Fibroblast of pulmonary artery (primary cell): ENCODE measurements around the gene TTLL8.

Experiments
- DNase-seq: peaks from one replicate; pipeline ENCODE4 v3.0.0-alpha.2; 2010; ENCODE audit warnings: low read depth
- H3K4me3 ChIP-seq: replicated peaks from 2 replicates; pipeline ENCODE4 v1.5.1; 2011; ENCODE audit warnings: low read depth, mild to moderate bottlenecking, control low read depth, low read length, moderate library complexity
- CTCF ChIP-seq: IDR thresholded peaks from 2 replicates; pipeline ENCODE4 v1.5.1; 2011; ENCODE audit warnings: mild to moderate bottlenecking, control low read depth, low read length, inconsistent platforms; ENCODE audit errors: missing control alignments

TTLL8 gene

GRCh38 chr22:50058061-50058905 is at the start of gene TTLL8:
Gene TTLL8 (minus strand): TSS chr22:50058298.
- TF ChIP-seq CTCF, result no peak
- no peak for DNase-seq
- no peak within 1 kb of the TSS for H3K4me3 ChIP-seq

- DNase-seq, result no peak
- no peak for TF ChIP-seq CTCF
- H3K4me3 ChIP-seq, result no peak overlapping the region
These were observed 49.4 kb upstream of the TTLL8 start for GRCh38 chr22:50107529-50107928.

- no peak for TF ChIP-seq CTCF
- DNase-seq, result peak; percentile 69
These were observed 47.4 kb upstream of the TTLL8 start for GRCh38 chr22:50105208-50106100.

GRCh38 chr22:50104141-50104544 is 46.0 kb upstream of the TTLL8 start:
- H3K4me3 ChIP-seq, result no peak overlapping the region
- DNase-seq, result no peak
- TF ChIP-seq CTCF, result no peak

More at GRCh38 chr22:50105208-50106100, 47.4 kb upstream of the TTLL8 start:
- H3K4me3 ChIP-seq, result no peak overlapping the region

DNA sequence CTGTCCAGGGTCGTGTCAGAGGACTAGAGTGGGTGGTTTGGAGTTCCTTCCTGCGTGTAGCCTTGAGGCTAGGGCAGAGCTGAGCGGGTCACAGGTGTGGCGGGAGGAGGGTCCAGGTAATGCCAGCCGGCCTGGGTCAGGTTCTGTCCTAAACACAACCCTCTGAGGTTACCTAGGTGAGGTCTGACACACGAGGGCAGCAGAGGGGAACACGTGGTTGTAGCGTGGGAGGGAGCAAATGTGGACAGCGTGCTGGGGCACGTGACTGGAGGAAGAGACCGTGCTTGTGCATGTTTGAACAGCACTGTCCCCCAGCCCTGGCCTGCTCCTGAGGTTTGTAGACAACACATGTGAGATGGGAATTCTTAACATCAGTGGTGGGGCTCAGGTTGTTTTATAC is 44.8 kb upstream of the TTLL8 start:
- no peak overlapping the region for H3K4me3 ChIP-seq
- no peak for DNase-seq
- no peak for TF ChIP-seq CTCF

GRCh38 chr22:50101870-50102565 is 43.9 kb upstream of the TTLL8 start:
- no peak overlapping the region for H3K4me3 ChIP-seq
- DNase-seq, result no peak
- TF ChIP-seq CTCF, result no peak
